ENCODE results near the gene CELSR2.

The CELSR2 gene

GRCh38 chr1:109228167-109228566 lies 21.2 kb upstream of the CELSR2 start:
- DNase-seq = no peak

GRCh38 chr1:109229531-109230127 lies 19.7 kb upstream of the CELSR2 start:
- no peak for DNase-seq

GRCh38 chr1:109231066-109231465 lies 18.3 kb upstream of the CELSR2 start:
- DNase-seq = no peak

- no peak for DNase-seq
Measured at GRCh38 chr1:109235137-109235536, 14.2 kb upstream of the CELSR2 start.

- DNase-seq = no peak
Measured at GRCh38 chr1:109237512-109237911, 11.8 kb upstream of the CELSR2 start.

GRCh38 chr1:109238382-109238781 lies 11.0 kb upstream of the CELSR2 start:
- DNase-seq = no peak

GRCh38 chr1:109239047-109239408 lies 10.3 kb upstream of the CELSR2 start:
- no peak for DNase-seq

GRCh38 chr1:109239409-109240068 lies 9.8 kb upstream of the CELSR2 start:
- peak; percentile 49 for DNase-seq

- DNase-seq = peak; percentile 80
Measured at GRCh38 chr1:109240158-109241152, 8.9 kb upstream of the CELSR2 start.

- no peak for DNase-seq
Measured at GRCh38 chr1:109241344-109241743, 8.0 kb upstream of the CELSR2 start.

- DNase-seq = peak; percentile 25
Measured at GRCh38 chr1:109241841-109242345, 7.4 kb upstream of the CELSR2 start.

GRCh38 chr1:109242387-109242786 lies 7.0 kb upstream of the CELSR2 start:
- no peak for DNase-seq

GRCh38 chr1:109243221-109243620 lies 6.1 kb upstream of the CELSR2 start:
- DNase-seq = no peak

GRCh38 chr1:109243860-109244552 lies 5.3 kb upstream of the CELSR2 start:
- no peak for DNase-seq

GRCh38 chr1:109246141-109246551 lies 3.2 kb upstream of the CELSR2 start:
- DNase-seq = no peak

GRCh38 chr1:109247401-109248365 lies 1.7 kb upstream of the CELSR2 start:
- DNase-seq = no peak

GRCh38 chr1:109248444-109248796 lies 919 bp upstream of the CELSR2 start:
- no peak for DNase-seq

GRCh38 chr1:109249654-109250401 lies 489 bp downstream of the CELSR2 start:
- DNase-seq = no peak

- DNase-seq = no peak
Measured at GRCh38 chr1:109250454-109251276, 1.3 kb downstream of the CELSR2 start.

Data from fibroblast of skin of abdomen (primary cell).